HepG2 (cell line): ENCODE data around the gene GAS5. TPM values are rescaled to one million over a fixed set of nuclear protein-coding genes. Genes with fewer than 3 reads are reported as not detected.

ENCODE experiments used
- ATAC-seq: fragments of 200-7000 bp; cut with Tn5 transposase; 3 replicates; pipeline ENCODE4 v1.9.1; 2020; ENCODE audit warnings: mild to moderate bottlenecking, moderate library complexity
- BruUV-seq: library from RNA; stranded (reverse); fragments of 400-500 nt; replicated peaks from 2 replicates; lab custom pipeline; 2021; lab: Mats Ljungman, UMichigan
- CTCF ChIA-PET: fragments of 300-600 bp; formaldehyde crosslinking; extraction: SDS; loops from one replicate; lab custom pipeline; 2021; ENCODE audit warnings: low total read pairs, inconsistent platforms, low intra/inter-chr PET ratio; lab: Yijun Ruan, JAX
- POLR2A ChIA-PET: fragments of 350-600 bp; sonication (Branson Sonifier 250); formaldehyde crosslinking; loops from one replicate; lab custom pipeline; 2020; ENCODE audit warnings: antibody characterized with exemption, inconsistent platforms; lab: Yijun Ruan, JAX
- DNase-seq: peaks from one replicate; pipeline ENCODE4 v3.0.0-alpha.2; 2015; ENCODE audit warnings: low spot score
- FAIRE-seq: peaks from 3 replicates; lab custom pipeline; 2011; peaks lifted over from hg19 to GRCh38; lab: Jason Lieb, UNC
- H2AFZ ChIP-seq: one replicate; pipeline ENCODE4 v1.6.1; 2011; ENCODE audit warnings: low read length, inconsistent platforms
- H3K27ac ChIP-seq: fragments of 300-600 bp; 3 replicates; pipeline ENCODE4 v1.8.0; 2011; ENCODE audit warnings: mixed run types, mild to moderate bottlenecking, mixed read lengths, low read length, inconsistent platforms; ENCODE audit not compliant: insufficient read depth; ENCODE audit errors: extremely low read length
- H3K27me3 ChIP-seq, 2 experiments: fragments of 200-600 bp in 1 of 2; 2 replicates in 1 of 2; 3 replicates in 1 of 2; pipeline versions ENCODE4 v1.6.0 to v1.8.0; 2011; ENCODE audit warnings: low read length in 2 of 2, mild to moderate bottlenecking in 2 of 2, moderate library complexity in 2 of 2, inconsistent platforms in 1 of 2; ENCODE audit not compliant: insufficient read depth in 2 of 2, control insufficient read depth in 1 of 2
- H3K36me3 ChIP-seq, 2 experiments: fragments of 200-600 bp in 1 of 2; replicated peaks in 1 of 2; 2 replicates in 1 of 2; 3 replicates in 1 of 2; pipeline versions ENCODE4 v1.5.1 to v1.8.0; 2011; ENCODE audit warnings: low read length in 2 of 2, inconsistent platforms in 1 of 2; ENCODE audit not compliant: insufficient read depth in 2 of 2, control insufficient read depth in 1 of 2
- H3K4me1 ChIP-seq: 2 replicates; pipeline ENCODE4 v1.5.1; 2012; ENCODE audit warnings: low read length, inconsistent platforms; ENCODE audit not compliant: insufficient read depth
- H3K4me2 ChIP-seq: 2 replicates; pipeline ENCODE4 v1.6.0; 2011; ENCODE audit warnings: low read depth, low read length, inconsistent platforms
- H3K4me3 ChIP-seq, 3 experiments: fragments of 200-600 bp in 1 of 3; sonication (generic), shearing (Covaris generic) in 1 of 3; replicated peaks in 1 of 3; 2 replicates each; pipeline ENCODE4 v1.5.1; 2011 to 2016; ENCODE audit warnings: low read length in 3 of 3, inconsistent platforms in 2 of 3, low read depth in 2 of 3, mild to moderate bottlenecking in 2 of 3, control low read depth in 1 of 3, mixed read lengths in 1 of 3; ENCODE audit not compliant: insufficient read depth in 1 of 3
- H3K79me2 ChIP-seq: one replicate; pipeline ENCODE4 v1.6.1; 2011; ENCODE audit warnings: low read length, inconsistent platforms; ENCODE audit not compliant: insufficient read depth
- H3K9ac ChIP-seq: 2 replicates; pipeline ENCODE4 v1.6.0; 2011; ENCODE audit warnings: mild to moderate bottlenecking, low read depth, low read length, inconsistent platforms; ENCODE audit not compliant: insufficient read depth
- H3K9me3 ChIP-seq: 2 replicates; pipeline ENCODE4 v1.5.1; 2012; ENCODE audit warnings: mild to moderate bottlenecking, low read length
- H4K20me1 ChIP-seq: 2 replicates; pipeline ENCODE4 v1.6.0; 2011; ENCODE audit warnings: inconsistent platforms, mild to moderate bottlenecking, low read length, moderate library complexity; ENCODE audit not compliant: insufficient read depth
- BCL6 ChIP-seq: IDR thresholded peaks from 2 replicates; pipeline ENCODE4 v1.6.1; 2016; ENCODE audit warnings: missing genetic modification reagents, missing compliant biosample characterization
- HINFP ChIP-seq: sonication (generic); formaldehyde crosslinking; IDR thresholded peaks from 2 replicates; pipeline ENCODE4 v1.4.0; 2020; ENCODE audit warnings: low read depth, mild to moderate bottlenecking, missing genetic modification reagents
- HIVEP1 ChIP-seq: sonication (generic); formaldehyde crosslinking; IDR thresholded peaks from 2 replicates; pipeline ENCODE4 v1.4.0; 2020; ENCODE audit warnings: mild to moderate bottlenecking, missing genetic modification reagents
- IKZF5 ChIP-seq: IDR thresholded peaks from 2 replicates; pipeline ENCODE4 v1.6.1; 2018; ENCODE audit warnings: missing genetic modification reagents, mild to moderate bottlenecking, missing compliant biosample characterization
- ZSCAN9 ChIP-seq: IDR thresholded peaks from 2 replicates; pipeline ENCODE4 v1.6.1; 2016; ENCODE audit warnings: borderline replicate concordance
- WGBS: methylation state at CpG from one replicate; pipeline ENCODE4 v1.1.6; 2017; ENCODE audit warnings: low lambda C conversion rate; 5-methylcytosine and 5-hydroxymethylcytosine counted together
- in situ Hi-C: cut with HindIII; loops from 2 replicates; pipeline ENCODE4 v1.10.0; 2017; ENCODE audit warnings: low pct_unique_long_range_greater_than_20kb; ENCODE audit not compliant: extremely low pct_ligation_motif_present
- intact Hi-C: fragments of 100-400 bp; cut with micrococcal nuclease; formaldehyde crosslinking; loops from one replicate; pipeline ENCODE4 v1.10.0; 2022; ENCODE audit not compliant: unreplicated experiment
- polyA plus RNA-seq, 8 experiments: library from polyadenylated mRNA; depleted of rRNA in 3 of 8; stranded (reverse) in 7 of 8; unstranded in 1 of 8; fragments of >200 nt; fragmentation: Illumina TruSeq in 4 of 8; extraction: Trizol in 4 of 8; gene quantifications; 2 replicates each; pipeline versions ENCODE4 v1.2.1 to v1.2.3, GENCODE V29; 2011 to 2016; ENCODE audit warnings: low read depth in 4 of 8, missing spikeins in 1 of 8, mixed read lengths in 1 of 8; ENCODE audit not compliant: insufficient read depth in 1 of 8
- total RNA-seq, 5 experiments: library from RNA; depleted of rRNA; stranded (reverse); fragments of >200 nt; fragmentation: Illumina TruSeq; extraction: Trizol; gene quantifications; 2 replicates each; pipeline ENCODE4 v1.2.3, GENCODE V29; 2016; ENCODE audit warnings: low read depth in 1 of 5
- TF ChIP-seq, protein P1 (sequence below): sonication (generic); formaldehyde crosslinking; IDR thresholded peaks from 2 replicates; pipeline ENCODE4 v1.4.0; 2020; ENCODE audit warnings: missing genetic modification reagents
- TF ChIP-seq, protein P2 (sequence below): sonication (generic); formaldehyde crosslinking; IDR thresholded peaks from 2 replicates; pipeline ENCODE4 v1.5.0; 2020; ENCODE audit warnings: missing genetic modification reagents

GAS5 gene
- total and polyA plus RNA-seq, 2 of the 13 experiments (the other 11 are each of a cell fraction or from before 2014, with no cell fraction given): 352 to 738 TPM

DNA sequence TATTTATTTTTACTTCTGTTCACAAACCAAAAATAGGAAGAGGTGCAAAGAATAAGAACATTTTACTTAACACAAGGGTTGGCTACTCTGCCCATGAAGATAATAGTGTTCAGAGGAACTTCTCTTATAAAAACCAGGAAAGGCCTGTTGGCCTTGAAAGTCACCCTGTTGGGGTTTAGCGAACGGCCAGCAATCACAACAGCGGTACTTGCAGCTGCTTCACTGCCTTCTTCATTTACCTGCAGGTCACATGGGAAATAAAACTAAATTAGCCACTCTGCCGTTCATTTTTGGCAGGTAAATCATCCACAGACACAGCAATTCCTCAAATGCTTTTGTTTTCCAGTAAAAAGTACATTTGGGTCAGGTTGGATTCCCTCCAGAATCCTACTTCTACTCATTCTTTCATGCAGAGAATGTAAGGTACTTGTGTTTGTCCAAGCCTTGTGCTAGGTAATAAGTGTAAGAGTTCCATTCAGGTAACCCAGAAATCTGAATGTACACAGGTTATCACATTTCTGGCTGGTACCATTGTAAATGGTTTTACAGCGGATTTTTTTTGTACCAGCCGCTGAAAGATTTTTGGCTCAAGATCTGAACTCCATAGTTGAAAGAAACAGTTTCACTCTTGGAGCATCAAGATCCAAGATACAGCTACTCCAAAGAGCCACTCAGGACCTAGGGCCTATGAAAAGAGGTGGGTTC lies 36.2 kb upstream of the GAS5 start (continued):
- TF ChIP-seq, protein P1, sequence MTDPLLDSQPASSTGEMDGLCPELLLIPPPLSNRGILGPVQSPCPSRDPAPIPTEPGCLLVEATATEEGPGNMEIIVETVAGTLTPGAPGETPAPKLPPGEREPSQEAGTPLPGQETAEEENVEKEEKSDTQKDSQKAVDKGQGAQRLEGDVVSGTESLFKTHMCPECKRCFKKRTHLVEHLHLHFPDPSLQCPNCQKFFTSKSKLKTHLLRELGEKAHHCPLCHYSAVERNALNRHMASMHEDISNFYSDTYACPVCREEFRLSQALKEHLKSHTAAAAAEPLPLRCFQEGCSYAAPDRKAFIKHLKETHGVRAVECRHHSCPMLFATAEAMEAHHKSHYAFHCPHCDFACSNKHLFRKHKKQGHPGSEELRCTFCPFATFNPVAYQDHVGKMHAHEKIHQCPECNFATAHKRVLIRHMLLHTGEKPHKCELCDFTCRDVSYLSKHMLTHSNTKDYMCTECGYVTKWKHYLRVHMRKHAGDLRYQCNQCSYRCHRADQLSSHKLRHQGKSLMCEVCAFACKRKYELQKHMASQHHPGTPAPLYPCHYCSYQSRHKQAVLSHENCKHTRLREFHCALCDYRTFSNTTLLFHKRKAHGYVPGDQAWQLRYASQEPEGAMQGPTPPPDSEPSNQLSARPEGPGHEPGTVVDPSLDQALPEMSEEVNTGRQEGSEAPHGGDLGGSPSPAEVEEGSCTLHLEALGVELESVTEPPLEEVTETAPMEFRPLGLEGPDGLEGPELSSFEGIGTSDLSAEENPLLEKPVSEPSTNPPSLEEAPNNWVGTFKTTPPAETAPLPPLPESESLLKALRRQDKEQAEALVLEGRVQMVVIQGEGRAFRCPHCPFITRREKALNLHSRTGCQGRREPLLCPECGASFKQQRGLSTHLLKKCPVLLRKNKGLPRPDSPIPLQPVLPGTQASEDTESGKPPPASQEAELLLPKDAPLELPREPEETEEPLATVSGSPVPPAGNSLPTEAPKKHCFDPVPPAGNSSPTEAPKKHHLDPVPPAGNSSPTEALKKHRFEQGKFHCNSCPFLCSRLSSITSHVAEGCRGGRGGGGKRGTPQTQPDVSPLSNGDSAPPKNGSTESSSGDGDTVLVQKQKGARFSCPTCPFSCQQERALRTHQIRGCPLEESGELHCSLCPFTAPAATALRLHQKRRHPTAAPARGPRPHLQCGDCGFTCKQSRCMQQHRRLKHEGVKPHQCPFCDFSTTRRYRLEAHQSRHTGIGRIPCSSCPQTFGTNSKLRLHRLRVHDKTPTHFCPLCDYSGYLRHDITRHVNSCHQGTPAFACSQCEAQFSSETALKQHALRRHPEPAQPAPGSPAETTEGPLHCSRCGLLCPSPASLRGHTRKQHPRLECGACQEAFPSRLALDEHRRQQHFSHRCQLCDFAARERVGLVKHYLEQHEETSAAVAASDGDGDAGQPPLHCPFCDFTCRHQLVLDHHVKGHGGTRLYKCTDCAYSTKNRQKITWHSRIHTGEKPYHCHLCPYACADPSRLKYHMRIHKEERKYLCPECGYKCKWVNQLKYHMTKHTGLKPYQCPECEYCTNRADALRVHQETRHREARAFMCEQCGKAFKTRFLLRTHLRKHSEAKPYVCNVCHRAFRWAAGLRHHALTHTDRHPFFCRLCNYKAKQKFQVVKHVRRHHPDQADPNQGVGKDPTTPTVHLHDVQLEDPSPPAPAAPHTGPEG: no peak

DNA sequence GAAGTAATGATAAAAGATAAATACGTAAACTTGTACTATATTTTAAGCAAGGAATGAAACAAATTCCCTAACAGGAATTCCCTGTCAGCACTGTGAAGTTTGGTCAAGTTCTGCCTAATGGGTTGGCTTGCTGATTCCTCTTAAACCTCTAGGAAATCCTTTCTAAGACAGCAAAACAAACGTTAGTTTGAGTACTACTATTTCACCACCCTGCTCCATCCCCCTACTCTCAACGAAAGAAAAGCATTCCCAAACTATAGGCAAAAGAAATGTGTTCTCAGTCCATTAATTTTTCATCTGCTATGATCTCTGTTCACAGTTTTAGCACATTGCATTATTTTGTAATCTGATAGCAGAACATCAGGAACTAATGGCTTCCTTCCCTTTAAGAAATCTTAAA lies 33.2 kb upstream of the GAS5 start:
- H3K9ac ChIP-seq: no peak overlapping the region
- no peak for FAIRE-seq
- no peak overlapping the region for H3K4me2 ChIP-seq
- H4K20me1 ChIP-seq: no peaks in the 10 kb centered on the region
- H3K9me3 ChIP-seq: no peaks in the 10 kb centered on the region
- no peaks in the 10 kb centered on the region for H3K4me1 ChIP-seq
- BruUV-seq: no TSS peak
- WGBS: 67% methylated on average over 3 of the region's 3 CpGs
- intact Hi-C loops: no loop called here
- CTCF ChIA-PET: no interaction called here
- no peak for ATAC-seq
- no peak overlapping the region for H3K27ac ChIP-seq
- DNase-seq: no peak
- H3K27me3 ChIP-seq: no peaks in the 10 kb centered on the region
- POLR2A ChIA-PET: interaction anchor here (1.1 kb wide), 1 partner anchor 33 kb away, joined by 3 read pairs; the partner anchor contains the start of gene ZBTB37
- in situ Hi-C loops: no loop called here
- H2AFZ ChIP-seq: no peak overlapping the region
- H3K79me2 ChIP-seq: no peaks in the 10 kb centered on the region
- TF ChIP-seq, protein P2, sequence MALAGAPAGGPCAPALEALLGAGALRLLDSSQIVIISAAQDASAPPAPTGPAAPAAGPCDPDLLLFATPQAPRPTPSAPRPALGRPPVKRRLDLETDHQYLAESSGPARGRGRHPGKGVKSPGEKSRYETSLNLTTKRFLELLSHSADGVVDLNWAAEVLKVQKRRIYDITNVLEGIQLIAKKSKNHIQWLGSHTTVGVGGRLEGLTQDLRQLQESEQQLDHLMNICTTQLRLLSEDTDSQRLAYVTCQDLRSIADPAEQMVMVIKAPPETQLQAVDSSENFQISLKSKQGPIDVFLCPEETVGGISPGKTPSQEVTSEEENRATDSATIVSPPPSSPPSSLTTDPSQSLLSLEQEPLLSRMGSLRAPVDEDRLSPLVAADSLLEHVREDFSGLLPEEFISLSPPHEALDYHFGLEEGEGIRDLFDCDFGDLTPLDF (CRISPR knock-in tag): no peak
- TF ChIP-seq HIVEP1 (CRISPR knock-in tag) (no peak), ZSCAN9 (CRISPR knock-in tag) (no peak), BCL6 (CRISPR knock-in tag) (peak; percentile 36; the same call in 1 of the 2 replicates), HINFP (CRISPR knock-in tag) (no peak), IKZF5 (CRISPR knock-in tag) (no peak)
- peaks cover 0 to 5% of the 10 kb centered on the region in 2 experiments; a peak in 2 of 5 replicates for H3K36me3 ChIP-seq
- no peak overlapping the region for H3K4me3 ChIP-seq
